ENCODE measurements around the gene ATF3.
"Not testable (repeated sequence)": the region's sequence is repeated elsewhere in the genome, so short reads cannot be mapped to it uniquely, and the experiment has no call there.

The ATF3 gene

GRCh38 chr1:212634252-212634651 is 25.7 kb downstream of the ATF3 start:
- no peak overlapping the region for H3K4me3 ChIP-seq (ENCODE audit: low read depth, low read length)
- TF ChIP-seq, protein P1, sequence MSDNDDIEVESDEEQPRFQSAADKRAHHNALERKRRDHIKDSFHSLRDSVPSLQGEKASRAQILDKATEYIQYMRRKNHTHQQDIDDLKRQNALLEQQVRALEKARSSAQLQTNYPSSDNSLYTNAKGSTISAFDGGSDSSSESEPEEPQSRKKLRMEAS (IDR thresholded peaks at IDR 0.05; ENCODE audit: low read depth, low read length) = no peak
- TF ChIP-seq MYC (IDR thresholded peaks at IDR 0.05; ENCODE audit: low read depth, low read length) = no peak
- TF ChIP-seq, protein P2, sequence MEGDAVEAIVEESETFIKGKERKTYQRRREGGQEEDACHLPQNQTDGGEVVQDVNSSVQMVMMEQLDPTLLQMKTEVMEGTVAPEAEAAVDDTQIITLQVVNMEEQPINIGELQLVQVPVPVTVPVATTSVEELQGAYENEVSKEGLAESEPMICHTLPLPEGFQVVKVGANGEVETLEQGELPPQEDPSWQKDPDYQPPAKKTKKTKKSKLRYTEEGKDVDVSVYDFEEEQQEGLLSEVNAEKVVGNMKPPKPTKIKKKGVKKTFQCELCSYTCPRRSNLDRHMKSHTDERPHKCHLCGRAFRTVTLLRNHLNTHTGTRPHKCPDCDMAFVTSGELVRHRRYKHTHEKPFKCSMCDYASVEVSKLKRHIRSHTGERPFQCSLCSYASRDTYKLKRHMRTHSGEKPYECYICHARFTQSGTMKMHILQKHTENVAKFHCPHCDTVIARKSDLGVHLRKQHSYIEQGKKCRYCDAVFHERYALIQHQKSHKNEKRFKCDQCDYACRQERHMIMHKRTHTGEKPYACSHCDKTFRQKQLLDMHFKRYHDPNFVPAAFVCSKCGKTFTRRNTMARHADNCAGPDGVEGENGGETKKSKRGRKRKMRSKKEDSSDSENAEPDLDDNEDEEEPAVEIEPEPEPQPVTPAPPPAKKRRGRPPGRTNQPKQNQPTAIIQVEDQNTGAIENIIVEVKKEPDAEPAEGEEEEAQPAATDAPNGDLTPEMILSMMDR (IDR thresholded peaks at IDR 0.05; ENCODE audit: low read depth, low read length) = no peak
- no peak for TF ChIP-seq POLR2A (IDR thresholded peaks at IDR 0.05; ENCODE audit: extremely low read depth, insufficient read length)
- DNase-seq (ENCODE audit: low read depth) = no peak

GRCh38 chr1:212635141-212635631 is 26.6 kb downstream of the ATF3 start:
- H3K4me3 ChIP-seq (ENCODE audit: low read depth, low read length) = no peak overlapping the region
- peak; percentile 12 for DNase-seq (ENCODE audit: low read depth)
- TF ChIP-seq, protein P1 (IDR thresholded peaks at IDR 0.05; ENCODE audit: low read depth, low read length) = no peak
- TF ChIP-seq MYC (IDR thresholded peaks at IDR 0.05; ENCODE audit: low read depth, low read length) (no peak), POLR2A (IDR thresholded peaks at IDR 0.05; ENCODE audit: extremely low read depth, insufficient read length) (no peak)
- TF ChIP-seq, protein P2 (IDR thresholded peaks at IDR 0.05; ENCODE audit: low read depth, low read length) = no peak

DNA sequence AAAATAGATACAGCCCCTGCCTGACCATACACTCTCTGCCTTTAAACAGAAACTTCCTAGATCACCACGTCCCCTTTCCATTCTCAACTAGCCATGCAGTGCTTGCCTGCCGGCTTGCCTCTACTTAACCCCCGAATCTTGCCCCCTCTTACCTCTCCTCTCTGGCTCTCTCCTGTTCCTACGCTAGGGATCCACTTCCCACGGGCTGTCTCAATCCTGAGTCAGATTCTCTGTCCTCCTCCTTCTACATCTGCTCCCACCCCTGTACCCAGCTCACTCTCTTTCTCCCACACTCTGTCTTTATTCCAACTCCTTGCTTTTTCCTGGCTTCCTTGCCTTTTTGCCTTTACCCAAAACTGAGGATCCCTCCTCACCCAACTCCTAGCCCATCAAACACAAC is 29.3 kb downstream of the ATF3 start:
- no peak for DNase-seq (ENCODE audit: low read depth)
- no peak overlapping the region for H3K4me3 ChIP-seq (ENCODE audit: low read depth, low read length)
- TF ChIP-seq POLR2A (IDR thresholded peaks at IDR 0.05; ENCODE audit: extremely low read depth, insufficient read length) (no peak), MYC (IDR thresholded peaks at IDR 0.05; ENCODE audit: low read depth, low read length) (no peak)
- TF ChIP-seq, protein P2 (IDR thresholded peaks at IDR 0.05; ENCODE audit: low read depth, low read length) = no peak
- TF ChIP-seq, protein P1 (IDR thresholded peaks at IDR 0.05; ENCODE audit: low read depth, low read length) = no peak

DNA sequence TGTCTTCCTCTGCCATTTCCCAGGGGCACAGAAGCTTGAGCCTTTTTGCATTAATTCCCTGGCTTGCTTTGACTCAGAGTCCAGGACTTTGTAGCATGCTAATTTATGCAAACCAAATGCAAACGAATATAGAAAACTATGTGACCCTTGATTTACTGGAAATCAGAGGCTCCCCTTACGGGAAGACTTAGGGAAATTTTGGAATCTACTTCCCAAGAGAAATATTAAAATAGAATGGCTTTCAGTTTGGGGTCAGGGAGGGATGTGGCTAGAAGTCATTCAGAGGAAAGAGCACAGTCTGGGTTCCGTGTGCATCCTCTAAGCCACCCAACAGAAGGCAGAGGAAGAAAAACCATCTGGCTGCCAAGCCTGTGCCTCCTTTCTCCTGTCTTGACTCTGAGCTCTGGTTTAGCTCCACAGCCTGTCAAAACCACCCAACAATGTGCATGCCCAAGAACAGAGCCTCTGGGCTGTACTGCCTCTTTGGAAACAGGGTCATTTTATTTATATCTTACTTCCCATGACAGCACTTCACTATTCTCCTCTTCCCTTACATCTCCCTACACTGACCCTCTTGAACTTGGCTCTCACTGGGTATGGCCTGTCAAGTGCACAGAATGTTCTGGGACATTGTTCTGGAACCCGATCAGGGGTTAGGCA is 30.1 kb downstream of the ATF3 start:
- TF ChIP-seq, protein P1 (IDR thresholded peaks at IDR 0.05; ENCODE audit: low read depth, low read length) = no peak
- TF ChIP-seq MYC (IDR thresholded peaks at IDR 0.05; ENCODE audit: low read depth, low read length) (no peak), POLR2A (IDR thresholded peaks at IDR 0.05; ENCODE audit: extremely low read depth, insufficient read length) (no peak)
- TF ChIP-seq, protein P2 (IDR thresholded peaks at IDR 0.05; ENCODE audit: low read depth, low read length) = no peak
- DNase-seq (ENCODE audit: low read depth) = no peak
- no peak overlapping the region for H3K4me3 ChIP-seq (ENCODE audit: low read depth, low read length)

- not testable (repeated sequence) for H3K4me3 ChIP-seq (ENCODE audit: low read depth, low read length); DNase-seq (ENCODE audit: low read depth)
Observed at GRCh38 chr1:212639524-212639923, 31.0 kb downstream of the ATF3 start.

- DNase-seq (ENCODE audit: low read depth) = peak; percentile 25
- no peak overlapping the region for H3K4me3 ChIP-seq (ENCODE audit: low read depth, low read length)
- TF ChIP-seq POLR2A (IDR thresholded peaks at IDR 0.05; ENCODE audit: extremely low read depth, insufficient read length) (no peak), MYC (IDR thresholded peaks at IDR 0.05; ENCODE audit: low read depth, low read length) (no peak)
- TF ChIP-seq, protein P1 (IDR thresholded peaks at IDR 0.05; ENCODE audit: low read depth, low read length) = no peak
- TF ChIP-seq, protein P2 (IDR thresholded peaks at IDR 0.05; ENCODE audit: low read depth, low read length) = no peak
Observed at GRCh38 chr1:212640223-212640878, 31.8 kb downstream of the ATF3 start.
